ENCODE measurements around the gene CDADC1. TPM values are rescaled to one million over a fixed set of nuclear protein-coding genes. Genes with fewer than 3 reads are reported as not detected.

Gene CDADC1
- total RNA-seq, 2 donors from 2014 or later = 3.9 to 5.6 TPM

DNA sequence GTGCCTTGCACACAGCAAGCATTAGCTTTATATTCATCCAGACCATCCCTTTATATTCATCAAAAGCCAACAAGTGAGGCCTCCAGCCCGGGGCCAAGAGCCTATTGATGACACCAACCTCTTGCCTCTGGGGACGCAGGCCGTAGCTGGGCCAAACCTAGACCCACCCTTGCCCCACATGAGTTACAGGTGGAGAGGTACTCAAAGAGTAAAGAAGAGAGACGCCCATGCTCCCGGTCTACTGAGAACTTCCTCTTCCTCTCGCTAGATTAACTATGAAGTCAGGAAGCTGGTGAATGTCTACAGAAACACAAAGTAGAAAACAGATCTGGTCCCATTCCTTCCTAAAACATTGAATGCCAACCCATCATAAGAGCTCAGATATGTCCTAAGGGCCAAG, 31.4 kb upstream of the CDADC1 start:
- Histone ChIP-seq H3K27ac (no peak overlapping the region), H3K27me3 (peaks cover 8 to 27% of the 10 kb centered on the region in 2 donors), H3K9me3 (no peaks in the 10 kb centered on the region), H3K4me1 (peaks cover 24% of the 10 kb centered on the region), H3K36me3 (replicated peaks in 1 of 2; ENCODE audit: insufficient read depth in 1 of 2, low read depth in 2 of 2) (no peaks in the 10 kb centered on the region), H3K4me3 (no peak overlapping the region)
- DNase-seq = no peak
- no peak for ATAC-seq
- no peak for TF ChIP-seq POLR2A (IDR thresholded peaks at IDR 0.05)
- TF ChIP-seq, protein P1, sequence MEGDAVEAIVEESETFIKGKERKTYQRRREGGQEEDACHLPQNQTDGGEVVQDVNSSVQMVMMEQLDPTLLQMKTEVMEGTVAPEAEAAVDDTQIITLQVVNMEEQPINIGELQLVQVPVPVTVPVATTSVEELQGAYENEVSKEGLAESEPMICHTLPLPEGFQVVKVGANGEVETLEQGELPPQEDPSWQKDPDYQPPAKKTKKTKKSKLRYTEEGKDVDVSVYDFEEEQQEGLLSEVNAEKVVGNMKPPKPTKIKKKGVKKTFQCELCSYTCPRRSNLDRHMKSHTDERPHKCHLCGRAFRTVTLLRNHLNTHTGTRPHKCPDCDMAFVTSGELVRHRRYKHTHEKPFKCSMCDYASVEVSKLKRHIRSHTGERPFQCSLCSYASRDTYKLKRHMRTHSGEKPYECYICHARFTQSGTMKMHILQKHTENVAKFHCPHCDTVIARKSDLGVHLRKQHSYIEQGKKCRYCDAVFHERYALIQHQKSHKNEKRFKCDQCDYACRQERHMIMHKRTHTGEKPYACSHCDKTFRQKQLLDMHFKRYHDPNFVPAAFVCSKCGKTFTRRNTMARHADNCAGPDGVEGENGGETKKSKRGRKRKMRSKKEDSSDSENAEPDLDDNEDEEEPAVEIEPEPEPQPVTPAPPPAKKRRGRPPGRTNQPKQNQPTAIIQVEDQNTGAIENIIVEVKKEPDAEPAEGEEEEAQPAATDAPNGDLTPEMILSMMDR (IDR thresholded peaks at IDR 0.05) = no peak
- WGBS, 2 donors = 83 to 96% methylated on average over 6 of the region's 6 CpGs
- intact Hi-C loops (cut with DNase I) = no loop called here

DNA sequence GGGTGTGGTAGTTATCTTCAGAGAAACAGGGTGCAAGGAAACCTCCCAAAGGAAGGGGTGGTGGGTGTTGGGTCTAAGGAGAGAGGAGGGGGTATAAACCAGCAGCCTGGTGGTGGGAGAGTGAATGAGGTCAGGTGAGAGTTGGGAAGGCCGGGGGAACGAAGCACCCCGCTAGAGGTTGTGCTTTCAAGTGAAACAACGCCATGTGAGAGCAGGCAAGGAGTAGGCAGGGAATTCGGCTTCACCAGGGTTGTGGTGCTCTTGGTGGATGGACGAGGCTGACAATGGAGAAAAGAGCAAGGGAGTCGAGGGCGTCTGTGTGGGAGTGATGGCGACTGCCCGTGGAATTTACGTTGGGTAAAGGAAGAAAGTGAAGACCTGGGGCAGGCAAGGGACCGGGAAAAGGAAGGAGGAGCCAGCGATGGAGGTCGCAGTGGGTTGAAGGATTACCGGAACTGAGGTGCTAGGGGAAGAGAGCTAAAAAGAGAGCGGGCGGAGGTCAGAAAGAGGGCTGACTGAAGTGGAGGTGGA, 29.7 kb upstream of the CDADC1 start:
- H3K27ac ChIP-seq = no peak overlapping the region
- no peak for DNase-seq
- H3K36me3 ChIP-seq (replicated peaks in 1 of 2; ENCODE audit: insufficient read depth in 1 of 2, low read depth in 2 of 2) = no peaks in the 10 kb centered on the region
- intact Hi-C loops (cut with DNase I) = no loop called here
- no peaks in the 10 kb centered on the region for H3K9me3 ChIP-seq
- H3K4me3 ChIP-seq = no peak overlapping the region
- peaks cover 24% of the 10 kb centered on the region for H3K4me1 ChIP-seq
- 48 to 55% methylated on average over 17 of the region's 17 CpGs for WGBS, 2 donors
- peaks cover 8 to 30% of the 10 kb centered on the region in 2 donors for H3K27me3 ChIP-seq
- no peak for ATAC-seq
- no peak for TF ChIP-seq POLR2A (IDR thresholded peaks at IDR 0.05)
- TF ChIP-seq, protein P1 (IDR thresholded peaks at IDR 0.05) = no peak

DNA sequence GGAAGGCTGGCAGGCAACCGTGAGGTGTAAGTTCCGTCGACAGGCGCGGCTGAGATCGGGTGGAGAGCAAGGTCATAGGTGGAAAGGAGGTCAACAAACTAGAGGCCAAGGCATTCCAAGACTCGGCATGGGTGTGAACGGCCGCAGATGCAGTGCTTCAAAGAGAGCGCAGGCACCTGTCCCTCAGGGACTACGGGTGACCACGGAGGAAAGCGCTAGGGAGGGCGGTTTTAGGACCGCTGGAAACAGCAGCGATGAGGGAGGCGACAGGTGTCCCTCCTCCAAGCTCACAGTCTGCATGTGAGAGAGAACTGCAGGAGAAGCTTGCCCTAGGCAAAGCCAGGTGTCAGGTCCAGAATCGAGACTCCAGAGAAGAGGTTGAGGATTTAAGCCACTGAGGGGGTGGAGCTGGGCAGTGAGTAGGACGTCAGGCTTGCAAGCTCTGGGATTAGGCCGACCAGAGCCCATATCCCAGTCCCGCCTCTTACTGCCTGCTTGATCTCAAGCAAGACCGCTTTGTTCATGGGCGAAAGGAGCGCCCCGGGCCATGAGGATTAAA, 29.2 kb upstream of the CDADC1 start:
- H3K4me3 ChIP-seq = no peak overlapping the region
- TF ChIP-seq, protein P1 (IDR thresholded peaks at IDR 0.05) = no peak
- TF ChIP-seq POLR2A (IDR thresholded peaks at IDR 0.05) = no peak
- H3K4me1 ChIP-seq = peaks cover 24% of the 10 kb centered on the region
- H3K27ac ChIP-seq = no peak overlapping the region
- peaks cover 8 to 30% of the 10 kb centered on the region in 2 donors for H3K27me3 ChIP-seq
- no peaks in the 10 kb centered on the region for H3K9me3 ChIP-seq
- ATAC-seq = no peak
- no peak for DNase-seq
- no peaks in the 10 kb centered on the region for H3K36me3 ChIP-seq (replicated peaks in 1 of 2; ENCODE audit: insufficient read depth in 1 of 2, low read depth in 2 of 2)
- intact Hi-C loops (cut with DNase I) = no loop called here
- whole genome bisulfite sequencing, 2 donors = 31 to 32% methylated on average over 25 of the region's 25 CpGs

DNA sequence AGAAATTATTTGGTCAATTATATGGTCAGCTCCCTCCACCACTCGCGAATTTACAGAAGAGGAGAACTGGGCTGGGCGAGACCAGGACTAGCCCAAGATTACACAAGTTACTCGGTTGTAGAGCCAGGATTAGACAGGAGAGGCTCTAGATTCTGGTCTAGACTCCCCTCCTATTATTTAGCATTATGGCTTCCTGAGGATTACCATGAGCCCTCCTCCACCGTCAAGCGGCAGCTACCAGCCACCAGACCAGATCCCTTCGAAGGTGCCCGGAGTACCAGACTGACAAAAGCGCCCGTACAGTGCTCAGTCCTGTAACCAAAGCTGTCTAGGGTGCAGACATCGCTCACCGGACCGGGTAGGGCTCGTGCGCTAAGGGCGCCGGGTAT, 28.1 kb upstream of the CDADC1 start:
- no peak for DNase-seq
- Histone ChIP-seq H3K36me3 (replicated peaks in 1 of 2; ENCODE audit: insufficient read depth in 1 of 2, low read depth in 2 of 2) (no peaks in the 10 kb centered on the region), H3K27me3 (peaks cover 8 to 30% of the 10 kb centered on the region in 2 donors), H3K9me3 (no peaks in the 10 kb centered on the region), H3K4me1 (peaks cover 21% of the 10 kb centered on the region), H3K27ac (no peak overlapping the region), H3K4me3 (no peak overlapping the region)
- intact Hi-C loops (cut with DNase I) = no loop called here
- no peak for ATAC-seq
- TF ChIP-seq, protein P1 (IDR thresholded peaks at IDR 0.05) = no peak
- TF ChIP-seq POLR2A (IDR thresholded peaks at IDR 0.05) = no peak
- WGBS, 2 donors = 18 to 35% methylated on average over 10 to 17 of the region's 17 CpGs
